ENCODE data around the gene APOBEC3B.

DNA sequence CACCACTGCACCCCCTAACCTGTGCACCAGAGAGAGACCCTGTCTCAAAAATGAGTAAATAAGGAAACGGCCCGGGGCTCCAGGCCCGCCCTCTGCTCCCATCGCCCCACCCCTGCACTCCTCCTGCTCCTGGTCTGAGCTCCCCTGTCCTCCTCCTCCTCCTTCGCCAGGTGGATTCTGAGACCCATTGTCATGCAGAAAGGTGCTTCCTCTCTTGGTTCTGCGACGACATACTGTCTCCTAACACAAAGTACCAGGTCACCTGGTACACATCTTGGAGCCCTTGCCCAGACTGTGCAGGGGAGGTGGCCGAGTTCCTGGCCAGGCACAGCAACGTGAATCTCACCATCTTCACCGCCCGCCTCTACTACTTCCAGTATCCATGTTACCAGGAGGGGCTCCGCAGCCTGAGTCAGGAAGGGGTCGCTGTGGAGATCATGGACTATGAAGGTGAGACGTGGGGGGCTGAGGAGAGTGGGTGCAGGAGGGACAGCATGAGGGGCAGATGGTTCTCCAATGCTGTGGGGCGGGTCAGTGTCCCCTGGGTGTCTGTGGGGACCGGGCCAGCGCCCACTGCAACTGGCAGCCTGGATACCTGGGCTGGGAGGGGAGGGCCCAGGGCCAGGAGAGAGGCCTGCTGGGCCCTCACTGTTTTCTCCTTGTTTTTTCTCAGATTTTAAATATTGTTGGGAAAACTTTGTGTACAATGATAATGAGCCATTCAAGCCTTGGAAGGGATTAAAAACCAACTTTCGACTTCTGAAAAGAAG is 35.6 kb downstream of the APOBEC3B start:
- TF ChIP-seq POLR2A (IDR thresholded peaks at IDR 0.05) = no peak
- TF ChIP-seq, protein P1, sequence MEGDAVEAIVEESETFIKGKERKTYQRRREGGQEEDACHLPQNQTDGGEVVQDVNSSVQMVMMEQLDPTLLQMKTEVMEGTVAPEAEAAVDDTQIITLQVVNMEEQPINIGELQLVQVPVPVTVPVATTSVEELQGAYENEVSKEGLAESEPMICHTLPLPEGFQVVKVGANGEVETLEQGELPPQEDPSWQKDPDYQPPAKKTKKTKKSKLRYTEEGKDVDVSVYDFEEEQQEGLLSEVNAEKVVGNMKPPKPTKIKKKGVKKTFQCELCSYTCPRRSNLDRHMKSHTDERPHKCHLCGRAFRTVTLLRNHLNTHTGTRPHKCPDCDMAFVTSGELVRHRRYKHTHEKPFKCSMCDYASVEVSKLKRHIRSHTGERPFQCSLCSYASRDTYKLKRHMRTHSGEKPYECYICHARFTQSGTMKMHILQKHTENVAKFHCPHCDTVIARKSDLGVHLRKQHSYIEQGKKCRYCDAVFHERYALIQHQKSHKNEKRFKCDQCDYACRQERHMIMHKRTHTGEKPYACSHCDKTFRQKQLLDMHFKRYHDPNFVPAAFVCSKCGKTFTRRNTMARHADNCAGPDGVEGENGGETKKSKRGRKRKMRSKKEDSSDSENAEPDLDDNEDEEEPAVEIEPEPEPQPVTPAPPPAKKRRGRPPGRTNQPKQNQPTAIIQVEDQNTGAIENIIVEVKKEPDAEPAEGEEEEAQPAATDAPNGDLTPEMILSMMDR (IDR thresholded peaks at IDR 0.05) = no peak
- no peak for TF ChIP-seq POLR2AphosphoS5 (IDR thresholded peaks at IDR 0.05)
- no peak for TF ChIP-seq EP300 (IDR thresholded peaks at IDR 0.05)
